Esophagus squamous epithelium (tissue), 5 donors: ENCODE measurements around the gene TMEM87B. TPM values are rescaled to one million over a fixed set of nuclear protein-coding genes. Genes with fewer than 3 reads are reported as not detected.

ENCODE experiments used
- DNase-seq: peaks from one replicate; lab custom pipeline; 2025; lab: John Stamatoyannopoulos, UW
- H3K27ac ChIP-seq, 4 donors: fragments of 200-600 bp; sonication (generic); one replicate each; pipeline ENCODE4 v1.5.1; 2016 to 2019; ENCODE audit warnings: mild to moderate bottlenecking in 1 of 4
- H3K27me3 ChIP-seq, 4 donors: fragments of 200-600 bp; sonication (generic); 1 replicate in 3 of 4; 2 replicates in 1 of 4; pipeline versions ENCODE4 v1.5.1 to v1.6.0; 2017 to 2021; ENCODE audit warnings: antibody characterized with exemption in 1 of 4
- H3K36me3 ChIP-seq, 3 donors: fragments of 200-600 bp; sonication (generic); one replicate each; pipeline ENCODE4 v1.5.1; 2016 to 2019
- H3K4me1 ChIP-seq, 3 donors: fragments of 200-600 bp; sonication (generic); one replicate each; pipeline ENCODE4 v1.5.1; 2017 to 2019
- H3K4me3 ChIP-seq, 4 donors: fragments of 200-600 bp; sonication (generic); 1 replicate in 3 of 4; 2 replicates in 1 of 4; pipeline ENCODE4 v1.5.1; 2016 to 2019; ENCODE audit warnings: mild to moderate bottlenecking in 2 of 4, moderate library complexity in 1 of 4
- H3K9me3 ChIP-seq, 3 donors: fragments of 200-600 bp; sonication (generic); one replicate each; pipeline ENCODE4 v1.5.1; 2016 to 2019
- POLR2A ChIP-seq, 4 donors: fragments of 450-650 bp; IDR thresholded peaks; one replicate each; pipeline ENCODE4 v1.6.1; 2017; ENCODE audit warnings: antibody characterized with exemption in 4 of 4, mild to moderate bottlenecking in 4 of 4, moderate library complexity in 3 of 4
- WGBS, 2 donors: methylation state at CpG; one replicate each; pipeline ENCODE4 v1.1.5; 2018; 5-methylcytosine and 5-hydroxymethylcytosine counted together
- intact Hi-C: fragments of 100-400 bp; cut with DNase I; formaldehyde crosslinking; loops from one replicate; pipeline ENCODE4 v1.15.0; 2022
- total RNA-seq, 4 donors: library from RNA; depleted of rRNA; stranded (reverse); fragments of >200 nt; gene quantifications; one replicate each; pipeline ENCODE4 v1.1.0, GENCODE V29; 2016
- TF ChIP-seq, protein P1 (sequence below), 6 experiments: fragments of 450-650 bp in 4 of 6; fragments of 200-600 bp in 2 of 6; sonication (generic) in 2 of 6; IDR thresholded peaks; one replicate each; pipeline ENCODE4 v1.5.1; 2016 to 2019; ENCODE audit warnings: antibody characterized with exemption in 6 of 6, mild to moderate bottlenecking in 4 of 6, moderate library complexity in 4 of 6
- donor health status: DM: yes; HTN: yes; CAD: no.

Gene TMEM87B
- total RNA-seq, 4 donors from 2014 or later: 17.7 to 30.0 (median 23.6) TPM

DNA sequence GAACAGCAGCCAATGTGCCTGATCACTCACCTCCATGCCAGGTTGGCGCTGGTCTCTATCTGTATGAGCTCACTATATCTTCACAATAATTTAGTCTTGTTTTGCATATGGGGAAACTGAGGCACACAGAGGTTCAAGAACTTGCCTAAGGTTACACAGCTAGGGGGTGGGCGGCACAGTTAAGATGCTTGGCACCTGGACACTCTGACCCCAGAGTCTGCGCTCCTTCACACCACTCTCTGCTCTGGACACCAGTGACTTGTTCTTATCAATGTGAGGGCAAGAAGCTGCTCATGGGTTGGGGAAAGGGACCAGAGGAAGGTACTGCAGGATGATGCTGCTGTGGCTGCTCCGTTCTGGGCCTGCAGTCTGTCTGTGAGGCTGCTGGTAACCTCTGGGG, 110.2 kb downstream of the TMEM87B start:
- no peak for DNase-seq
- no peak overlapping the region for H3K4me3 ChIP-seq
- H3K27me3 ChIP-seq: no peaks in the 10 kb centered on the region
- no peaks in the 10 kb centered on the region for H3K4me1 ChIP-seq
- TF ChIP-seq, protein P1, sequence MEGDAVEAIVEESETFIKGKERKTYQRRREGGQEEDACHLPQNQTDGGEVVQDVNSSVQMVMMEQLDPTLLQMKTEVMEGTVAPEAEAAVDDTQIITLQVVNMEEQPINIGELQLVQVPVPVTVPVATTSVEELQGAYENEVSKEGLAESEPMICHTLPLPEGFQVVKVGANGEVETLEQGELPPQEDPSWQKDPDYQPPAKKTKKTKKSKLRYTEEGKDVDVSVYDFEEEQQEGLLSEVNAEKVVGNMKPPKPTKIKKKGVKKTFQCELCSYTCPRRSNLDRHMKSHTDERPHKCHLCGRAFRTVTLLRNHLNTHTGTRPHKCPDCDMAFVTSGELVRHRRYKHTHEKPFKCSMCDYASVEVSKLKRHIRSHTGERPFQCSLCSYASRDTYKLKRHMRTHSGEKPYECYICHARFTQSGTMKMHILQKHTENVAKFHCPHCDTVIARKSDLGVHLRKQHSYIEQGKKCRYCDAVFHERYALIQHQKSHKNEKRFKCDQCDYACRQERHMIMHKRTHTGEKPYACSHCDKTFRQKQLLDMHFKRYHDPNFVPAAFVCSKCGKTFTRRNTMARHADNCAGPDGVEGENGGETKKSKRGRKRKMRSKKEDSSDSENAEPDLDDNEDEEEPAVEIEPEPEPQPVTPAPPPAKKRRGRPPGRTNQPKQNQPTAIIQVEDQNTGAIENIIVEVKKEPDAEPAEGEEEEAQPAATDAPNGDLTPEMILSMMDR (IDR thresholded peaks at IDR 0.05): no peak
- no peak for TF ChIP-seq POLR2A (IDR thresholded peaks at IDR 0.05)
- intact Hi-C loops: no loop called here
- H3K9me3 ChIP-seq: no peaks in the 10 kb centered on the region
- no peak overlapping the region for H3K27ac ChIP-seq
- H3K36me3 ChIP-seq: no peaks in the 10 kb centered on the region
- WGBS, 2 donors: 89 to 96% methylated on average over 4 of the region's 4 CpGs

DNA sequence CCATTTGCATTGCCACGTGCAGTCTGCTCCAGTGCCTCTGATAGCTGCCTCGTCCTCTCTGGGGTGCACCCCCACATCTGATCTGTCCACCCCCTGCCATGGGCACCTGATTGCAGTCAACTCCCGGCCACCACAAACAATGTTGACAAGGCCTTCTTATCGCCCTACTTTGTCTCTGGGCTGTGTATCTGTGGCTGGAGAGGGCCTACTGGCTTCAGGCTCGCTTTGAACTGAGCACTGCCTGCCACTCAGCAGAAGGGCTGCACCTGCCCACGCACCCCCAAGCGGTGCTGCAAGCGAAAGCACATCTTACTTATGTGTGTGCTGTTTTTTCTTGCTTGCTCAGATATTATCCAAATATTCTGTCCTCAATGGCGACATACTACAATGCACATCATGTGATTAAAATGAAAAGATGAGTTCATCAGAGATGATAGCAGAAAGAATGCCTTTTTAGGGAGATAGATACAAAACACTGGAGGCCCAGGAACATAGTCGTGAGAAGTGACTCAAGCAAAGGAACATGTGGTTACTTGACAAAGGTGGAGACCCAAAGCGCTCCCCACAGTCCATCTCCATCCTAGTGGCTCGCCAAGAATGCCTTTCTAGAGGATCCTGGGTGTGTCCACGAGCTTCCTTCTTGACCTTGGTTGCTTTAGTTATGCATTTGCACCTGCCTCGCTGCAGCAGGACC, 111.9 kb downstream of the TMEM87B start:
- WGBS, 2 donors: 65 to 77% methylated on average over 13 to 14 of the region's 14 CpGs

GRCh38 chr2:112168422-112169124, 113.5 kb downstream of the TMEM87B start:
- Histone ChIP-seq H3K36me3 (no peaks in the 10 kb centered on the region), H3K27me3 (no peaks in the 10 kb centered on the region), H3K9me3 (no peaks in the 10 kb centered on the region), H3K4me3 (no peak overlapping the region), H3K4me1 (no peaks in the 10 kb centered on the region), H3K27ac (no peak overlapping the region)
- intact Hi-C loops: no loop called here
- no peak for DNase-seq
- WGBS, 2 donors: 61 to 83% methylated on average over 7 to 9 of the region's 10 CpGs
- TF ChIP-seq, protein P1 (IDR thresholded peaks at IDR 0.05): no peak
- TF ChIP-seq POLR2A (IDR thresholded peaks at IDR 0.05): no peak

More for the DNA sequence above, 111.9 kb downstream of the TMEM87B start:
- Histone ChIP-seq H3K4me1 (no peaks in the 10 kb centered on the region), H3K4me3 (no peak overlapping the region), H3K36me3 (no peaks in the 10 kb centered on the region), H3K27ac (no peak overlapping the region), H3K27me3 (no peaks in the 10 kb centered on the region), H3K9me3 (no peaks in the 10 kb centered on the region)
- intact Hi-C loops: no loop called here
- DNase-seq: no peak
- TF ChIP-seq POLR2A (IDR thresholded peaks at IDR 0.05): no peak
- TF ChIP-seq, protein P1 (IDR thresholded peaks at IDR 0.05): no peak

Other genes with a start within 250 kb of the TMEM87B start
- 10 to 100 TPM; 20.5 to 61.0 (median 42.7) TPM for gene ANAPC1, start 171.1 kb upstream of the TMEM87B start, total RNA-seq
- 10 to 100 TPM in 2 of 4 donors, 1 to 10 TPM in 2; 1.7 to 13.7 (median 7.0) TPM for gene MERTK, start 156.7 kb upstream of the TMEM87B start, total RNA-seq
- 1 to 10 TPM in 3 of 4 donors, not detected in 1; 1.1 to 2.9 (median 2.5) TPM for gene FBLN7, start 83.1 kb downstream of the TMEM87B start, total RNA-seq
- gene ZC3H8, start 199.8 kb downstream of the TMEM87B start, total RNA-seq: 10 to 100 TPM in 3 of 4 donors, 1 to 10 TPM in 1; 6.0 to 60.1 (median 37.1) TPM
- 1 to 10 TPM; 1.6 to 9.0 (median 2.6) TPM for gene ZC3H6, start 220.3 kb downstream of the TMEM87B start, total RNA-seq